Pancreas (tissue), 10 donors: ENCODE measurements around the gene COPS7B. TPM values are rescaled to one million over a fixed set of nuclear protein-coding genes. Genes with fewer than 3 reads are reported as not detected.

Experiments
- ATAC-seq, 4 donors: fragments of 200-7000 bp; cut with Tn5 transposase; one replicate each; pipeline versions ENCODE4 v1.8.0 to v1.9.1; 2020; ENCODE audit warnings: mild to moderate bottlenecking in 4 of 4, moderate library complexity in 4 of 4
- DNase-seq, 6 donors: peaks; one replicate each; pipeline ENCODE4 v3.0.0-alpha.2; 2020
- FAIRE-seq: peaks from 2 replicates; lab custom pipeline; 2012; peaks lifted over from hg19 to GRCh38; lab: Jason Lieb, UNC
- H3K27ac ChIP-seq, 4 donors: fragments of 200-600 bp; sonication (generic); 1 replicate in 3 of 4; 2 replicates in 1 of 4; pipeline versions ENCODE4 v1.5.0 to v1.8.0; 2020
- H3K27me3 ChIP-seq, 4 donors: fragments of 200-600 bp; one replicate each; pipeline ENCODE4 v1.8.0; 2021
- H3K36me3 ChIP-seq, 3 donors: fragments of 200-600 bp; sonication (generic) in 1 of 3; one replicate each; pipeline versions ENCODE4 v1.5.0 to v1.8.0; 2020 to 2021
- H3K4me1 ChIP-seq, 3 donors: fragments of 200-600 bp; one replicate each; pipeline ENCODE4 v1.8.0; 2021
- H3K4me3 ChIP-seq, 4 donors: fragments of 200-600 bp; sonication (generic) in 2 of 4; one replicate each; pipeline versions ENCODE4 v1.5.0 to v1.8.0; 2020 to 2021
- H3K9me3 ChIP-seq, 4 donors: fragments of 200-600 bp; one replicate each; pipeline ENCODE4 v1.8.0; 2021
- WGBS, 2 donors: extraction: QIAGEN DNeasy Blood & Tissue Kit; methylation state at CpG; one replicate each; pipeline ENCODE4 v1.1.7; 2013; 5-methylcytosine and 5-hydroxymethylcytosine counted together
- intact Hi-C, 3 donors: fragments of 100-400 bp; cut with DNase I; formaldehyde crosslinking; loops; one replicate each; pipeline versions ENCODE4 v1.11.1 to v1.14.2; 2022
- polyA plus RNA-seq, 2 donors: library from polyadenylated mRNA; stranded (reverse); fragments of 200-250 nt; gene quantifications; one replicate each; pipeline ENCODE4 v1.2.3, GENCODE V29; 2013
- total RNA-seq, 6 donors: library from RNA; stranded (reverse); fragmentation: NEBNext Ultra II Directional in 4 of 6; extraction: Animal tissue kit (Norgen Biotek cat#: 25700) in 4 of 6; gene quantifications; one replicate each; pipeline versions ENCODE4 v1.2.1 to v1.2.4, GENCODE V29; 2021 to 2023
- TF ChIP-seq, protein P1 (sequence below), 4 donors: fragments of 200-600 bp; sonication (generic) in 3 of 4; IDR thresholded peaks; one replicate each; pipeline versions ENCODE4 v1.5.0 to v1.8.0; 2021; ENCODE audit warnings: antibody characterized with exemption in 4 of 4
- donor health status: healthy with polysubstance abuse.
- donor health status: DM: no; HTN: no; CAD: no; lungs with moderate emphysema.
- donor health status: DM: no; HTN: no; CAD: no.
- donor health status: control.
- donor health status: control.
- donor health status: Bipolar disorder and iron deficiency.
- donor health status: DM: yes; HTN: yes; CAD: no.
- donor health status: DM: no; HTN: no; CAD: no.
- donor health status: DM: no; HTN: no; CAD: no.
- donor health status: DM: yes; HTN: yes; CAD: no.

The COPS7B gene
- total and polyA plus RNA-seq, 8 donors, result 7.9 to 22.5 (median 11.2) TPM

DNA sequence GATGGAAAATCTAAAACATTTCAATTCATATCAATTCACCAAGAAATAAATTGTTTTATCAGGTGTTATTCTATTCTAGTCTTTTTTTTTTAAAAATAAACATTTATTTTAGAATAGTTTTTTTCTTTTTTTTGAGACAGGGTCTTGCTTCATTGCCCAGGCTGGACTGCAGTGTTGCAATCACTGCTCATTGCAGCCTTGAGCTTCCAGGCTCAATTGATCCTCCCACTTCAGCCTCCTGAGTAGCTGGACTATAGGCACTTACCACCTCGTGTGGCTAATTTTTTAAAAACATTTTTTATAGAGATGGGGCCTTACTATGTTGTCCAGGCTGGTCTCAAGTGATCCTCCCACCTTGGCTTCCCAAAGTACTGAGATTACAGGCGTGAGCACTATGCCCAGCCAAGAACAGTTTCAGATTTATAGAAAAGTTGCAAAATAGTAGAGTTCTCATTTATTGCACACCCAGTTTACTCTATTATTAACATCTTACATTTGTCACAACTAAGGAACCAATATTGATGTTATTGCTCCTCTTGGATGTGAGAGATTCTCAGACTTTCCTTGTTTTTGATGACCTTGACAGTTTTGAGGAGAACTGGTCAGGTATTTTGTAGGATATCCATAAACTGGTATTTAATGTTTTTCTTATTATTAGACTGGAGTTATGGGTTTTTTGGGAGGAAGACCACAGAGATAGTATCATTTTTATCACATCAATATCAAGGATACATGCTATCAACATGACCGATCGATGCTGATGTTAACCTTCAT is 35.0 kb upstream of the COPS7B start:
- H3K4me3 ChIP-seq, result no peak overlapping the region
- no peaks in the 10 kb centered on the region for H3K9me3 ChIP-seq
- FAIRE-seq, result no peak
- DNase-seq, result no peak
- no peak for ATAC-seq
- TF ChIP-seq, protein P1, sequence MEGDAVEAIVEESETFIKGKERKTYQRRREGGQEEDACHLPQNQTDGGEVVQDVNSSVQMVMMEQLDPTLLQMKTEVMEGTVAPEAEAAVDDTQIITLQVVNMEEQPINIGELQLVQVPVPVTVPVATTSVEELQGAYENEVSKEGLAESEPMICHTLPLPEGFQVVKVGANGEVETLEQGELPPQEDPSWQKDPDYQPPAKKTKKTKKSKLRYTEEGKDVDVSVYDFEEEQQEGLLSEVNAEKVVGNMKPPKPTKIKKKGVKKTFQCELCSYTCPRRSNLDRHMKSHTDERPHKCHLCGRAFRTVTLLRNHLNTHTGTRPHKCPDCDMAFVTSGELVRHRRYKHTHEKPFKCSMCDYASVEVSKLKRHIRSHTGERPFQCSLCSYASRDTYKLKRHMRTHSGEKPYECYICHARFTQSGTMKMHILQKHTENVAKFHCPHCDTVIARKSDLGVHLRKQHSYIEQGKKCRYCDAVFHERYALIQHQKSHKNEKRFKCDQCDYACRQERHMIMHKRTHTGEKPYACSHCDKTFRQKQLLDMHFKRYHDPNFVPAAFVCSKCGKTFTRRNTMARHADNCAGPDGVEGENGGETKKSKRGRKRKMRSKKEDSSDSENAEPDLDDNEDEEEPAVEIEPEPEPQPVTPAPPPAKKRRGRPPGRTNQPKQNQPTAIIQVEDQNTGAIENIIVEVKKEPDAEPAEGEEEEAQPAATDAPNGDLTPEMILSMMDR (IDR thresholded peaks at IDR 0.05), result no peak
- 82 to 87% methylated on average over 4 of the region's 4 CpGs for WGBS, 2 donors
- no peak overlapping the region for H3K27ac ChIP-seq
- no peaks in the 10 kb centered on the region for H3K36me3 ChIP-seq
- intact Hi-C loops, result no loop called here
- no peaks in the 10 kb centered on the region for H3K4me1 ChIP-seq
- H3K27me3 ChIP-seq, result no peaks in the 10 kb centered on the region

DNA sequence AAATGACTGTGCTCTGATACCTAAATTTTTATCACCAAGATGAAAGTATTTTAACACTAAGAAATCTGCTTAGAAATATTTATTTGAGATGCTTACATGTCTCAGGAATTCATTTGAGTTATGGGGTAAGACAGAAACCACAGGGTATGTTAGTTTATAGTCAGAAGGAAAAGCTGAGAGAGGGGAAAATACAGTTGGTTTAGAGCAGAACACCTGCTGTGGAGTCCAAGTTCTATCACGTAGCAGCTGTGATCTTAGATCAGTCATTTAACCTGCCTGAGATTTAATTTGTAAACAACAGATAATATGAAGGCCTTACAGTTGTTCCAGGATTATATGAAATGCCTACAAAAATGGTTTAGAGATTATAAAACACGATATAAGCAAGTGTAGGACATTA is 34.2 kb upstream of the COPS7B start:
- Histone ChIP-seq H3K27ac (no peak overlapping the region), H3K27me3 (no peaks in the 10 kb centered on the region), H3K4me1 (no peaks in the 10 kb centered on the region), H3K4me3 (no peak overlapping the region), H3K9me3 (no peaks in the 10 kb centered on the region), H3K36me3 (no peaks in the 10 kb centered on the region)
- TF ChIP-seq, protein P1 (IDR thresholded peaks at IDR 0.05), result no peak
- 49 to 51% methylated on average over 2 of the region's 2 CpGs for WGBS, 2 donors
- no peak for FAIRE-seq
- DNase-seq, result no peak
- ATAC-seq, result no peak
- intact Hi-C loops, result no loop called here

DNA sequence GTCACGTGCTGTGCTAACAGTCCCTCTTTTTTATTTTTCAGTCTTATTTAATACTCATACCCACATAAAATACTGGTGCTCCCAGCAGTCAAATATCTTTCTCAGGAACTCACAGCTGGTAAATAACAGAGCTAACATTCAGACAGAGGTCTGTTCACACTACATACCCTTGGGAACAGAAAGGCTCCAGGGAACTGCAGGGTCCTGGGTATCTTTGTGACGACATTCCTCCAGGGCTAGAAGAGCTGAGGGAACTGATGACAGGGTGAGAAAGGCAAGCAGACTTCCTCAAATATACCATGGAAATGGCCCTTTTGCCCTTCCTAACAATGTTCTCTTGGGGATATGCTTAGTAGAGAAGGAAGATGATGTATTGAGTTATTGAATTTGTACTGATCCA is 24.5 kb upstream of the COPS7B start:
- FAIRE-seq (no peak), DNase-seq (no peak), ATAC-seq (no peak)
- H3K27me3 ChIP-seq, result no peaks in the 10 kb centered on the region
- no peak overlapping the region for H3K4me3 ChIP-seq
- H3K4me1 ChIP-seq, result no peaks in the 10 kb centered on the region
- TF ChIP-seq, protein P1 (IDR thresholded peaks at IDR 0.05), result no peak
- H3K9me3 ChIP-seq, result no peaks in the 10 kb centered on the region
- 92 to 96% methylated on average over 2 of the region's 2 CpGs for WGBS, 2 donors
- H3K27ac ChIP-seq, result no peak overlapping the region
- H3K36me3 ChIP-seq, result no peaks in the 10 kb centered on the region
- intact Hi-C loops, result no loop called here

- TF ChIP-seq, protein P1 (IDR thresholded peaks at IDR 0.05), result no peak
- FAIRE-seq, result no peak
Measured at GRCh38 chr2:231764124-231764523, 22.1 kb upstream of the COPS7B start.

DNA sequence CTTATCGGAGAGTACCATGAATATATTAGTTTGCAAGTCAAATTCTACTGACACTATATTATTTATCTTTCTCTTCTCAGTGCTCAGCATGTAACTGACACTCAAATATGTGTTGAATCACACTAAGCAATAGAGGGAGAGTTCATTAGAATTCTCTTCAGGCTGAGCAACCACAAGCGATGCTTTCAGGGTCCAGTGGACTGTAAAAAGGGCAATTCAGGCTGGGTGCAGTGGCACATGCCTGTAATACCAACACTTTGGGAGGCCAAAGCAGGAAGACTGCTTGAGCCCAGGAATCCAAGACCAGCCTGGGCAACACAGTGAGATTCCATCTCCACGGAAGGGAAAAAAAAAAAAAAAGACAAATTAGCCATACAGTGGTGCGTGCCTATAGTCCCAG is 21.5 kb upstream of the COPS7B start:
- no peaks in the 10 kb centered on the region for H3K9me3 ChIP-seq
- no peak for DNase-seq
- WGBS, 2 donors, result 90 to 92% methylated on average over 4 of the region's 4 CpGs
- H3K27ac ChIP-seq, result no peak overlapping the region
- no peak overlapping the region for H3K4me3 ChIP-seq
- no peaks in the 10 kb centered on the region for H3K4me1 ChIP-seq
- intact Hi-C loops, result no loop called here
- TF ChIP-seq, protein P1 (IDR thresholded peaks at IDR 0.05), result no peak
- no peaks in the 10 kb centered on the region for H3K36me3 ChIP-seq
- ATAC-seq, result no peak
- FAIRE-seq, result no peak
- no peaks in the 10 kb centered on the region for H3K27me3 ChIP-seq

More at GRCh38 chr2:231764124-231764523, 22.1 kb upstream of the COPS7B start:
- intact Hi-C loops, result no loop called here
- no peaks in the 10 kb centered on the region for H3K9me3 ChIP-seq
- no peaks in the 10 kb centered on the region for H3K4me1 ChIP-seq
- H3K27ac ChIP-seq, result no peak overlapping the region
- H3K27me3 ChIP-seq, result no peaks in the 10 kb centered on the region
- ATAC-seq, result no peak
- no peak for DNase-seq
- no peaks in the 10 kb centered on the region for H3K36me3 ChIP-seq
- H3K4me3 ChIP-seq, result no peak overlapping the region
